ENCODE data around the gene SLC40A1.

DNA sequence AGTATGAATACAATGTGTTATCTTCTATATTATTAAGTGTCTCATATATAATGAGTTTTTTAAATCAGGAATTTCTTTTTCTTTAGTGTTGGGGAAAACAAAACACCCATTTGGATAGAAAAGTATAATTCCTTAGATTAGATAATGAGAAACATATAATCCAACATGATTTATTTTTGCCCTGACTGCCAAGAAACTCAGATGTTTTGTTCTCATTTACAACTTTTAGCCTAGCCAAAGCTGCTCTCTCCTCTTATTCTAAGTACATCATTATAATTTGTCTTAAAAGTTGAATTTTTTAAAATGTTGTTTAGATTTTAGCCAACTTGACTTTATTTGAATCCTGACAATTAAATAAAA, 68.6 kb downstream of the SLC40A1 start:
- TF ChIP-seq, protein P1, sequence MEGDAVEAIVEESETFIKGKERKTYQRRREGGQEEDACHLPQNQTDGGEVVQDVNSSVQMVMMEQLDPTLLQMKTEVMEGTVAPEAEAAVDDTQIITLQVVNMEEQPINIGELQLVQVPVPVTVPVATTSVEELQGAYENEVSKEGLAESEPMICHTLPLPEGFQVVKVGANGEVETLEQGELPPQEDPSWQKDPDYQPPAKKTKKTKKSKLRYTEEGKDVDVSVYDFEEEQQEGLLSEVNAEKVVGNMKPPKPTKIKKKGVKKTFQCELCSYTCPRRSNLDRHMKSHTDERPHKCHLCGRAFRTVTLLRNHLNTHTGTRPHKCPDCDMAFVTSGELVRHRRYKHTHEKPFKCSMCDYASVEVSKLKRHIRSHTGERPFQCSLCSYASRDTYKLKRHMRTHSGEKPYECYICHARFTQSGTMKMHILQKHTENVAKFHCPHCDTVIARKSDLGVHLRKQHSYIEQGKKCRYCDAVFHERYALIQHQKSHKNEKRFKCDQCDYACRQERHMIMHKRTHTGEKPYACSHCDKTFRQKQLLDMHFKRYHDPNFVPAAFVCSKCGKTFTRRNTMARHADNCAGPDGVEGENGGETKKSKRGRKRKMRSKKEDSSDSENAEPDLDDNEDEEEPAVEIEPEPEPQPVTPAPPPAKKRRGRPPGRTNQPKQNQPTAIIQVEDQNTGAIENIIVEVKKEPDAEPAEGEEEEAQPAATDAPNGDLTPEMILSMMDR (conservative IDR thresholded peaks at IDR 0.05 in 1 of 2, IDR thresholded peaks at IDR 0.05 in 1 of 2; ENCODE audit: low read depth in 1 of 2, low read length in 2 of 2) = no peak
- TF ChIP-seq EZH2 (IDR thresholded peaks at IDR 0.05; ENCODE audit: low read length, missing control alignments) = no peak
